H1 (cell line): ENCODE data around the gene FGD5. TPM values are rescaled to one million over a fixed set of nuclear protein-coding genes. Genes with fewer than 3 reads are reported as not detected.

Experiments used
- CTCF ChIA-PET: fragments of 300-600 bp; sonication (Branson Sonifier 250); formaldehyde crosslinking; loops from one replicate; lab custom pipeline; 2021; ENCODE audit not compliant: partially characterized antibody; lab: Charles Lee
- POLR2A ChIA-PET: fragments of 300-600 bp; sonication (Branson Sonifier 250); formaldehyde crosslinking; loops from one replicate; lab custom pipeline; 2021; ENCODE audit warnings: inconsistent platforms; ENCODE audit not compliant: partially characterized antibody; lab: Charles Lee
- DNase-seq, 2 experiments: peaks; one replicate each; pipeline versions ENCODE4 v3.0.0 to v3.0.0-alpha.2; 2010 to 2022; ENCODE audit warnings: low spot score in 2 of 2, low read depth in 1 of 2, mixed read lengths in 1 of 2
- FAIRE-seq: peaks from 2 replicates; lab custom pipeline; 2011; peaks lifted over from hg19 to GRCh38; lab: Jason Lieb, UNC
- H2AFZ ChIP-seq: 2 replicates; pipeline ENCODE4 v1.8.1; 2012; ENCODE audit warnings: low read length, inconsistent platforms
- H2AK5ac ChIP-seq: 2 replicates; pipeline ENCODE4 v1.6.1; 2013; ENCODE audit warnings: low read depth, low read length
- H2BK120ac ChIP-seq: replicated peaks from 2 replicates; pipeline ENCODE3; 2013; ENCODE audit warnings: low read depth, low read length, inconsistent platforms
- H2BK12ac ChIP-seq: 2 replicates; pipeline ENCODE4 v1.6.1; 2013; ENCODE audit warnings: low read depth, low read length
- H2BK15ac ChIP-seq: 2 replicates; pipeline ENCODE4 v1.6.1; 2013; ENCODE audit warnings: low read length
- H2BK20ac ChIP-seq: 2 replicates; pipeline ENCODE4 v1.6.1; 2013; ENCODE audit warnings: low read length
- H2BK5ac ChIP-seq: 2 replicates; pipeline ENCODE4 v1.6.1; 2013; ENCODE audit warnings: low read depth, low read length
- H3K14ac ChIP-seq: 2 replicates; pipeline ENCODE4 v1.6.1; 2013; ENCODE audit warnings: inconsistent platforms; ENCODE audit not compliant: insufficient read length
- H3K18ac ChIP-seq: 2 replicates; pipeline ENCODE4 v1.6.1; 2013; ENCODE audit warnings: low read length; ENCODE audit errors: extremely low read depth
- H3K23ac ChIP-seq: 2 replicates; pipeline ENCODE4 v1.6.1; 2013; ENCODE audit warnings: inconsistent platforms; ENCODE audit not compliant: insufficient read length
- H3K23me2 ChIP-seq: 2 replicates; pipeline ENCODE4 v1.6.1; 2013; ENCODE audit warnings: low read depth, low read length
- H3K27ac ChIP-seq: 2 replicates; pipeline ENCODE4 v1.6.1; 2011; ENCODE audit warnings: low read depth, low read length, inconsistent platforms
- H3K27me3 ChIP-seq, 4 experiments: replicated peaks in 1 of 4; 1 replicate in 1 of 4; 2 replicates in 3 of 4; pipeline versions ENCODE4 v1.6.1 to v1.8.1; 2011 to 2013; ENCODE audit warnings: low read length in 3 of 4, mild to moderate bottlenecking in 3 of 4, inconsistent platforms in 2 of 4, mixed read lengths in 2 of 4, moderate library complexity in 1 of 4; ENCODE audit not compliant: control insufficient read depth in 3 of 4, insufficient read depth in 3 of 4; ENCODE audit errors: extremely low read depth in 1 of 4
- H3K36me3 ChIP-seq, 4 experiments: 2 replicates each; pipeline versions ENCODE4 v1.6.1 to v1.8.1; 2011 to 2013; ENCODE audit warnings: mild to moderate bottlenecking in 4 of 4, low read length in 3 of 4, moderate library complexity in 2 of 4, control low read depth in 1 of 4, inconsistent platforms in 1 of 4; ENCODE audit not compliant: insufficient read depth in 4 of 4, control insufficient read depth in 2 of 4
- H3K4ac ChIP-seq: replicated peaks from 2 replicates; pipeline ENCODE3; 2013; ENCODE audit warnings: low read length, low read depth, mixed read lengths, inconsistent platforms; ENCODE audit not compliant: insufficient read length
- H3K4me1 ChIP-seq, 4 experiments: replicated peaks in 1 of 4; 1 replicate in 1 of 4; 2 replicates in 3 of 4; pipeline versions ENCODE4 v1.6.1 to v1.8.1; 2011 to 2013; ENCODE audit warnings: low read length in 3 of 4, inconsistent platforms in 2 of 4, mixed read lengths in 1 of 4; ENCODE audit not compliant: insufficient read depth in 4 of 4, control insufficient read depth in 3 of 4
- H3K4me2 ChIP-seq, 2 experiments: 2 replicates each; pipeline versions ENCODE4 v1.6.1 to v1.8.1; 2011 to 2013; ENCODE audit warnings: low read depth in 2 of 2, low read length in 2 of 2, control low read depth in 1 of 2, inconsistent platforms in 1 of 2, mild to moderate bottlenecking in 1 of 2; ENCODE audit not compliant: insufficient read depth in 1 of 2
- H3K4me3 ChIP-seq, 4 experiments: fragments of 200-600, 300-600 bp in 1 of 4; sonication (generic), shearing (Covaris generic), sonication (Bioruptor Twin) in 1 of 4; 2 replicates each; pipeline versions ENCODE4 v1.5.1 to v1.8.1; 2011 to 2016; ENCODE audit warnings: low read length in 4 of 4, low read depth in 3 of 4, control low read depth in 2 of 4, inconsistent platforms in 2 of 4, mild to moderate bottlenecking in 2 of 4, mixed read lengths in 1 of 4, moderate library complexity in 1 of 4; ENCODE audit not compliant: insufficient read depth in 2 of 4; ENCODE audit errors: extremely low read depth in 1 of 4
- H3K56ac ChIP-seq: replicated peaks from 2 replicates; pipeline ENCODE3; 2013; ENCODE audit warnings: low read depth, mild to moderate bottlenecking, mixed read lengths, low read length, inconsistent platforms; ENCODE audit not compliant: insufficient read length
- H3K79me1 ChIP-seq: 2 replicates; pipeline ENCODE4 v1.6.1; 2013; ENCODE audit warnings: low read depth, low read length, control low read depth
- H3K79me2 ChIP-seq, 2 experiments: 2 replicates each; pipeline versions ENCODE4 v1.6.1 to v1.8.1; 2012 to 2013; ENCODE audit warnings: low read length in 2 of 2, mild to moderate bottlenecking in 2 of 2, inconsistent platforms in 1 of 2; ENCODE audit not compliant: insufficient read depth in 2 of 2, control insufficient read depth in 1 of 2
- H3K9ac ChIP-seq, 4 experiments: replicated peaks in 1 of 4; 1 replicate in 1 of 4; 2 replicates in 3 of 4; pipeline versions ENCODE4 v1.6.1 to v1.8.1; 2011 to 2013; ENCODE audit warnings: low read depth in 3 of 4, low read length in 3 of 4, control low read depth in 2 of 4, mild to moderate bottlenecking in 2 of 4, moderate library complexity in 2 of 4, inconsistent platforms in 1 of 4; ENCODE audit errors: extremely low read depth in 1 of 4
- H3K9me3 ChIP-seq, 2 experiments: 2 replicates each; pipeline versions ENCODE4 v1.6.1 to v1.8.1; 2012 to 2013; ENCODE audit warnings: mild to moderate bottlenecking in 2 of 2, moderate library complexity in 2 of 2, control low read depth in 1 of 2, inconsistent platforms in 1 of 2, low read depth in 1 of 2, low read length in 1 of 2, mixed read lengths in 1 of 2; ENCODE audit not compliant: insufficient read depth in 2 of 2
- H4K20me1 ChIP-seq, 2 experiments: replicated peaks in 1 of 2; 2 replicates each; pipeline versions ENCODE3 to v1.8.1; 2011 to 2013; ENCODE audit warnings: inconsistent platforms in 2 of 2, low read length in 2 of 2, mild to moderate bottlenecking in 1 of 2; ENCODE audit not compliant: insufficient read depth in 2 of 2, control insufficient read depth in 1 of 2
- H4K5ac ChIP-seq: 2 replicates; pipeline ENCODE4 v1.6.1; 2013; ENCODE audit warnings: low read length, low read depth, mixed read lengths, inconsistent platforms; ENCODE audit not compliant: insufficient read length
- H4K8ac ChIP-seq: 2 replicates; pipeline ENCODE4 v1.8.0; 2013; ENCODE audit warnings: mild to moderate bottlenecking, moderate library complexity, low read length, inconsistent platforms; ENCODE audit not compliant: insufficient read depth; ENCODE audit errors: extremely low read depth
- H4K91ac ChIP-seq: replicated peaks from 2 replicates; pipeline ENCODE3; 2013; ENCODE audit warnings: low read length, mixed read lengths, inconsistent platforms; ENCODE audit not compliant: insufficient read length
- BACH1 ChIP-seq: IDR thresholded peaks from 2 replicates; pipeline ENCODE4 v1.6.1; 2012; ENCODE audit warnings: low read length, improper control_type of control experiment
- BCL11A ChIP-seq, 2 experiments: IDR thresholded peaks; one replicate each; pipeline ENCODE4 v1.6.1; 2011; ENCODE audit warnings: low read depth in 2 of 2, low read length in 2 of 2, mild to moderate bottlenecking in 2 of 2
- CBX8 ChIP-seq: fragments of 300-800, 300-1000 bp; sonication (generic); IDR thresholded peaks from 2 replicates; pipeline ENCODE4 v1.7.1; 2016; ENCODE audit warnings: low read depth, low read length, borderline replicate concordance
- KDM1A ChIP-seq: fragments of 200-600, 300-600 bp; sonication (generic); IDR thresholded peaks from 2 replicates; pipeline ENCODE4 v1.7.1; 2016; ENCODE audit warnings: mild to moderate bottlenecking, low read length, borderline replicate concordance
- TBP ChIP-seq: IDR thresholded peaks from 2 replicates; pipeline ENCODE4 v1.6.1; 2011; ENCODE audit warnings: low read depth, low read length, improper control_type of control experiment
- WGBS, 2 experiments: shearing (Covaris generic) in 1 of 2; methylation state at CpG; one replicate each; pipeline versions ENCODE4 v1.1.6 to v1.1.7; 2013 to 2015; ENCODE audit warnings: low lambda C conversion rate in 2 of 2, mixed read lengths in 2 of 2, inconsistent platforms in 1 of 2, low coverage in 1 of 2, missing lambda C conversion rate in 1 of 2; ENCODE audit not compliant: insufficient replicate concordance in 2 of 2, insufficient coverage in 1 of 2, insufficient read length in 1 of 2; ENCODE audit errors: extremely low coverage in 1 of 2, missing lambda C conversion rate in 1 of 2; 5-methylcytosine and 5-hydroxymethylcytosine counted together
- polyA plus RNA-seq, 7 experiments: library from polyadenylated mRNA; depleted of rRNA in 3 of 7; stranded (reverse) in 5 of 7; unstranded in 2 of 7; fragments of >200 nt in 5 of 7; fragments of 200-250 nt in 2 of 7; gene quantifications; 1 replicate in 5 of 7; 2 replicates in 1 of 7; 4 replicates in 1 of 7; pipeline versions ENCODE4 v1.2.1 to v1.2.3, GENCODE V29; 2011 to 2013; ENCODE audit warnings: missing spikeins in 2 of 7, mixed read lengths in 2 of 7
- total RNA-seq: library from RNA; stranded (reverse); fragmentation: NEBNext Ultra II Directional; extraction: Animal tissue kit (Norgen Biotek cat#: 25700); gene quantifications from 2 replicates; pipeline ENCODE4 v1.2.1, GENCODE V29; 2021

The FGD5 gene
- total and polyA plus RNA-seq, 2 of the 8 experiments (the other 6 are each of a cell fraction or from before 2014, with no cell fraction given) = 4.7 to 14.3 TPM

DNA sequence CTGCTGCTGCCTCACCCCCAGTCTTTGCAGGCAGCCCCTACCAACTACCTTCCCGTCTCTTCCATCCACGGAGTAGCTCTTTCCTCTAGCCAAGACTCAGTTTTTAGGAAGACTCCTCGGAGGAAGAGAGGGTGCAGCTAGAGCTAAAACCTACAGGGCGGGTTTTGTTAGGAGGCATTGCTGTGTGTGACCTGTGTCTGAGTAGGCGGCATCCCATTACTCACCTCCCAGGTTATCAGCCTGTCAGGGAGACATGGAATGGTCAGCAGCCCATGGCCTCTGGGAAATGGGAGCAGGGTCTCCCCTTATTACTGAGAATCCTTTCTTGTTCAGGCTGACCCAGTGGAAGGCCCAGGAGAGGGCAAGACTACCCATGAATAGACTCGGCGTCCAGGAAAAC lies 43.8 kb upstream of the FGD5 start:
- H4K91ac ChIP-seq = no peak overlapping the region
- no peak for FAIRE-seq
- no peak overlapping the region for H2AFZ ChIP-seq
- no peak overlapping the region for H2BK12ac ChIP-seq
- H3K18ac ChIP-seq = no peak overlapping the region
- H3K4ac ChIP-seq = no peak overlapping the region
- no peak overlapping the region for H3K56ac ChIP-seq
- no peak overlapping the region for H3K9ac ChIP-seq
- H3K23me2 ChIP-seq = no peaks in the 10 kb centered on the region
- H3K79me2 ChIP-seq = no peaks in the 10 kb centered on the region
- no peak overlapping the region for H2BK5ac ChIP-seq
- ChIA-PET POLR2A (interaction anchor here (0.9 kb wide), 1 partner anchor 9 kb away, joined by 3 read pairs; no protein-coding TSS in a partner anchor), CTCF (interaction anchor here (0.6 to 2.9 kb wide), 11 partner anchors 9 to 307 kb away, joined by 3 to 18 read pairs (median 4); partner anchors contain the start of gene C3orf20)
- H3K4me3 ChIP-seq = no peak overlapping the region
- H4K20me1 ChIP-seq = no peaks in the 10 kb centered on the region
- no peak overlapping the region for H2AK5ac ChIP-seq
- no peaks in the 10 kb centered on the region for H3K36me3 ChIP-seq
- H3K27ac ChIP-seq = no peak overlapping the region
- DNase-seq = peak in 1 of 2 experiments; percentile 43
- no peak overlapping the region for H4K8ac ChIP-seq
- no peaks in the 10 kb centered on the region for H3K9me3 ChIP-seq
- H2BK20ac ChIP-seq = 0 out of 2 replicates have a peak overlapping the region, but pooled peaks have one; percentile 35
- H2BK120ac ChIP-seq = no peak overlapping the region
- H3K79me1 ChIP-seq = no peaks in the 10 kb centered on the region
- H3K23ac ChIP-seq = no peak overlapping the region
- H3K4me2 ChIP-seq = no peak overlapping the region
- H3K14ac ChIP-seq = no peak overlapping the region
- no peak overlapping the region for H4K5ac ChIP-seq
- TF ChIP-seq BCL11A (IDR thresholded peaks at IDR 0.05; ENCODE audit: low read depth in 2 of 2, low read length in 2 of 2) (no peak), CBX8 (no peak), KDM1A (no peak), BACH1 (no peak), TBP (no peak)
- H2BK15ac ChIP-seq = 0 out of 2 replicates have a peak overlapping the region, but pooled peaks have one; percentile 65
- peaks cover 3 to 18% (median 14%) of the 10 kb centered on the region in 4 experiments for H3K4me1 ChIP-seq
- no peaks in the 10 kb centered on the region for H3K27me3 ChIP-seq
- WGBS, 2 experiments = 88% methylated on average over 7 of the region's 7 CpGs; no CpG with 5 or more reads in 1 of the 2 experiments
